HG03097 (cell line): Measurements from ENCODE around the gene TMEM86B.
"Not testable (repeated sequence)": the region's sequence is repeated elsewhere in the genome, so short reads cannot be mapped to it uniquely, and the experiment has no call there.

ENCODE experiments used
- ATAC-seq: cut with Tn5 transposase; IDR thresholded peaks from one replicate; pipeline ENCODE4 v1.9.1; 2021; ENCODE audit not compliant: unreplicated experiment, low FRiP score

The TMEM86B gene

GRCh38 chr19:55242517-55242916 is 14.0 kb upstream of the TMEM86B start:
- ATAC-seq: no peak

DNA sequence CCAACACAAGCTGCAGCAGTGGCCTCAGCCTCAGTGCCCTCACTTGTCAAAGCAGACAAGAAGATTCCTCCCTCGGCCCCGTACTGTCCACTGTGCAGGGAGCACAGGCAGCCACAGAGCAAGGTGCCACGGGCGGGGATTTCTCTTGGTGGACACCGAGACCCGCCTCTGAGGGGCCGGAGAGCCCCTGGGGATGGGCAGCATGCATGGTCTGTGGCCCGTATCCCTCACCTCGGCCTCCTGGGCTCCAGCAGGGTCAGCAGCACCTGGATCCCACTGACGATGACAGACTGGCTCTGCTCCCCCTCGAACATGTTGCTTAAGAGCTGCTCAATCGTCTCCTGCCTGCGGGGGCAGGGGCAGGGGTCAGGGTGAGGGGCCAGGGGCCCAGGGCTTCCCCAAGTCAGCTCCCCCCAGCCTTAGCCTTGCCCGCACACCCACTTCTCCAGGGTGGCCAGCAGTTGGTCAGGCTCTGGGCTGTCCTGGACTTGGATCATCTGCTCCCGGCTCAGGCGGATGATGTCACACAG is 13.4 kb upstream of the TMEM86B start:
- no peak for ATAC-seq

- ATAC-seq: no peak
Measured at GRCh38 chr19:55241143-55241934, 12.8 kb upstream of the TMEM86B start.

GRCh38 chr19:55240713-55241020 is 12.1 kb upstream of the TMEM86B start:
- ATAC-seq: no peak

- ATAC-seq: no peak
Measured at GRCh38 chr19:55239004-55239403, 10.4 kb upstream of the TMEM86B start.

DNA sequence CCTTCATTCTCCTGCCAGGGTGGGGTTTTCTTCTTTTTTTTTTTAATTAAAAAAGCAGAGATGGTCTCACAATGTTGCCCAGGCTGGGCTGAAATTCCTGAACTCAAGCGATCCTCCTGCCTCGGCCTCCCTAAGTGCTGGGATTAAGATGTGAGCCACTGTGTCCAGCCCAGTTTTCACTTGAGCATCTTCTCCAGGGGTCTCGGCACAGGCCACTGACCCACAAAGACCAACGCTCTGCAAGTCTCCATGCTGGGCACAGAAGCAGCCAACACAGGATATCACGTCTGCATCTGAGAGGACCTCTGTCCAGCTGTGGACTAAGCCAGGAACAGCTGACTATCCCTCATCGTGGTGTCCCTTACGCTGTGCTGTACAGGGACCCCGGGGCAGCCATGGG is 9.5 kb upstream of the TMEM86B start:
- no peak for ATAC-seq

GRCh38 chr19:55232986-55233385 is 4.4 kb upstream of the TMEM86B start:
- no peak for ATAC-seq

DNA sequence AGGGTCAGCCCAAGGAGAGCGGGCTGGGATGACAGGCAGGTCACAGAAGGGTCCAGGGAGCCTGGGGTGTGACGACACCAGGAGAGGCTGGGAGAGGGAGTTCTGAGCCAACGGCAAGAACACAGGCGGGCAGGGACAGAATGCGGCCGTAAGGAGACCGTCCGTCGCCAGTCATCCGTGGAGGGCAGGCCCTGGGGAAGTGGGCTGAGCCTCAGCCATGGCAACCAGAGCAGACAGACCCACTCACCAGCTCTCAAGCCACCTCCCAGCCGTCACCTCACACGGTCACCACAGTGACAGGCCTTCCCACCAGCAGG is 3.7 kb upstream of the TMEM86B start:
- ATAC-seq: no peak

DNA sequence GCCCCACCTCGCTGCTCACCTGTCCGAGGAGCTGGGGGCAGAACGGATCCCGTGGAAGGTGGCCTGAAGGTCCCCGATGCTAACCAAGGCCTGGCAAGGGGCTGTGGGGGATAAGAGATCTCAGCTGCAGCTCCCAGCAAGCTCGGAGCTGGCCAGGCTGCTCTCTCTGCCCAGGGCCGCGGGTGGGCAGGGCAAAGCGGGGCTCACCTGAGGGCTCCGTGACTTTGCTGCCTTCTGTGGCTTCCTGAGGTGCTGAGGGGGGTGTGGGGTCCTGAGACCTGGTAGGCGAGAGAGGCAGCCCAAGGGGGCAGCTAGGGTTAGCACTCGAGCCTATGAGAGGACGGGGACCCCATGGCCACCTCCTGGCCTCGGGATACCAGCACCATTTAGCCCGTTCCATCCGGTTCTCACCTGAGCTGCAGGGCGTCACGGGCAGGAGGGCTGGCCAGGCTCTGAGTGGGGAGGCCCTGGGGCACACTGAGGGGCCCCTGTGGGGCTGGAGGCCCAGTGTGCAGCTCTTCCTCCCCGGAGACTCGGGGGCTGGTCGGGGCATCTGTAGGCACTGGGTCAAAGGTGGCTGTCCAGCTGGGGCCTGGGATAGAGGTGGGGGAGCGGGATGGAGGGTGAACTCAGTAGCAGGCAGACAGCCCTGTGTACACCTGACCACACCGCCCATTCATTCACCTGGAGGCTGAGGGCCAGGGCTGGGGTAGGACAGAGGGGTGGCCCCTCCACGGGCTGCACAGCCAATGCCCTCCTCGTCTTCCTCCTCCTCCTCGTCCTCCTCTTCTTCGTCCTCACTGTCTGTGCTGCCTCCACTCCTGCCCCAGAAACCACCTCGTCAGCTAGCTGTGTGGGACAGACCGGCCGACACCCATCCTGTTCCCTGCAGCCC is 3.1 kb upstream of the TMEM86B start:
- ATAC-seq: no peak

DNA sequence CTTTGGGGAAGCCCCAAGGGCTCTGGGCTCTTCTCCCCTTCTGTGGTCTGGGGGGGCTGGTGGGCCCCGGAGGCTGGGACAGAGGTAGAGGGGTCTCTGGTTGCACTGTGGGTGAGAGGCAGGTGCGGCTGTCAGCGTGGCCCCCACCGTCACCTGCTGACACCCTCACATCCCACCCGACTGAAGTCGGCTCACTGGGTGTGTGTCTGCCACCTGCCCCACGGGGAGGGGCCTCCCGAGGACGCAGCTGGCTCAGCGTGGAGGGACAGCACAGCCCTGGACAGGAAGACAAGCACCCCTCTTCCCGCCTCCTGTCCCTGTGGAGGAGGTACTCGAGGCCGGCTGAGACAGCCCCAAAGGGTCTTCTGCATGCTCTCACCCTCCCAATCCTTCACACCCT is 2.2 kb upstream of the TMEM86B start:
- no peak for ATAC-seq

DNA sequence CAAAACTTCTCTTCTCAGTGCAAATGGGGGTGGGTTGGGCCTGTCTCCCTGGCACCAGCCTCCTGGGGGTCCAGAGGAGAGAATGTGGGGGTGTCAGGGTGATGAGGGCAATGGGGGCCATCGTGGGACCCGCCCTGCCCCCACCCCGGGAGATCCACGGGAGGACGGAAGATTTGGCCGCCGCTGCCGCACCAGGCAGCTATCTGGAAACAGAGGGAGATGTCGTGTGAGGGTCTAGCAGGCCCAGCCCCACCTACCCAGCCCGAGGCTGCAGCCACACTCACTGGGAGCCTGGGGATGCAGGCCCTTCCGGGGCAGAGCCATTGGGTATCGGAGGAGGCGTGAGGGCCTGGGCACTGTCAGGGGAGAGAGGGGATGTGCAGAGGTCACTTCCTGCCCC is 1.8 kb upstream of the TMEM86B start:
- ATAC-seq: no peak

DNA sequence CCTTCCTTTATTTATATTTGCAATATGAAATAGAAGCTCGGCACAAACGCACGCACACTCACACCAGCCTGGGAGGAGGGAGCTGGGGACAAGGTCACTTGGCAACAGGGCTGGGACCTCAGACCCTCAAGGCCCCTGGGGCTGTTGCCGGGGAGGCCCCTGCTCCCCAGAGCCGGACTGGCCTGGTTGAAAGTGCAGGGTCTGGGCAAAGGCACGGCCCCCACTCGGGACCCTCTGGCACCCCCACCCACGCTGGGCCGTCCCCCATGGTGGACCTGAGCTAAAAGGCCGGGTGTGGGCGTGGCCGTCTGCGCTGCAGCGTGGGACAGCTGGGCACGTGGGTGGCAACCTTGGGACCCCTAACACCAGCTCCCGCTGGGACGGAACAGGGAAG is 1.2 kb upstream of the TMEM86B start:
- ATAC-seq: no peak

DNA sequence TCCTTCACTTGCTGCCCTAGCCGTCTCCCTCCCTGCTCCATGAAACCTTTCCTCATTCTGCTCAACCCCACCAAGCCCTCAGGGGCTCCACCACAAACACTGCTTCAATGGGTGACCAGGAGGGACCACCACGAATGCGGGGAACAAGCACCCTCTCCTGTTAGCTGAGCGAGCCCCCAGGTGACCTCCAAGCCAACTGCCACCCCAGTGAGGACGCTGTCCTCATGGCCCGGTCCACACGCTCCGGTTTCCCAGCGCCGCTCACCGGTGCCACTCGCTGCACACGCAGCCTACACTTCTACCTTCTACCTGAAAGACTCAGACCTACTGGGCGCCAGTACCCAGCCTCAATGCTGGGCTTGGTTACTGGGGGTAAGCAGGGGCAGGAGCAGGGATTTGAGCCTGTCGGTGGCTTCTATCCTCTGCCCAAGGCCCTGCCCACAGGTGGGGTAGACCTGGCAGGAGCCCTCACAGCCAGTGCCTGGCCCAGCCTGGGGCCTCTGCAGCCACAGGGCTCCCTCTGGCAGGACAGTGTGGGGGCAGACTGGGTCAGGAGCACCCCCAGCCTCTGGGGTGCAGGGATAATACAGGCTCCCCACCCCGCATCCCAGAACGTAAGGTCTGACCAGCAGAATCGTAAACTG is 704 bp upstream of the TMEM86B start:
- ATAC-seq: no peak

DNA sequence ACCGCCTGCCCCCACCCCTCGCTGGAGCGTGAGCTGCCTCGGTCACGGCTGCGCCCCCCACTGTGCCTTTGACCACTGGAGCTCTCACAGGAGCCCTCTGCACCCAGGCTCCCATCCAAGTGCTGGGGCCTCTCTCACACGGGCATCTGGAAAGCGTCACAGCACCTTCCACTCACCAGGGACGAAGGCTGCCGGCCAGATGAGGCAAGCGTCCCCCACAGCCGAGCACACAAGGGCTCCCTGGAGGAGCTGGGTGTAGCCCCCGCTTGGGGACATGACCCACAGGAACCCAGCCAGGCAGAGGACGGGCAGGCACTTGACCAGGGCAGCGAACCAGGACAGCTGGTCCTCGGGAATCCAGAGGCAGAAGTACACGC is 560 bp downstream of the TMEM86B start:
- no peak for ATAC-seq

DNA sequence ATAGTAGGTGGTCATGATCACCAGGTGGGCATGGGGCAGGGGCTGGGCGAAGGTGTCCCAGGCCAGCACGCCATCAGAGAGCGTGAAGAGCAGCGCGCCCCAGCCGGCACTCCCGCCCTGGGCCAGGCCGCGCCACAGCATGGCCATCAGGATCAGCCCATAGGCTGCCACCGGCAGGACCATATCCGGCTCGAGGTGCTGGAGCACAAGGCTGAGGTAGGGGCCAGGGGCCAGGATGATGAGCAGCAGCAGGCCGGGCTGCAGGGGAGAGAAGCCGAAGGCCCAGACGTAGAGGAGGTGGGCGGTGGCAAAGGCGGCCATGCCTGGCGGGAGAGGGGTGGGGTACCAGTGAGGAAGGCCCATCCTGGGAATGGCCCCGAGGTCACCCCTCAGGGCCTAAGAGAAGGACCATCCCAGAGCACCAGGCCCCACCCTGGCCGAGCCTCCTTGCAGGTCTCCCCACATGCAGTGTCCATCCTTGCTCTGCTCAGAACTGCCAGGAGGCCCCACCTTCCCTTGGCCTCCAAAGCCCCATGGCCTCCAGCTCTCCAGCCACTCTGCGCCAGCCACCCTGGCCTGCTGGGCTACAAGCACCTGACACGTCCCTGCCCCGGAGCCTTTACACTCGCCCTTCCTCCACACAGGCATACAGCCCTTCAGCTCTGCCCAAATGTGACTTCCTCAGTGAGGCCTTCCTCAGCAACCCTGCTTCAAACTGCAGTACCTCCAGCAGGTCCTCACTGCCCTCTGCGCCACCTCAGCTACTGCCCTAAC is 1.1 kb downstream of the TMEM86B start:
- no peak for ATAC-seq

GRCh38 chr19:55226788-55227187 is 1.8 kb downstream of the TMEM86B start:
- no peak for ATAC-seq

DNA sequence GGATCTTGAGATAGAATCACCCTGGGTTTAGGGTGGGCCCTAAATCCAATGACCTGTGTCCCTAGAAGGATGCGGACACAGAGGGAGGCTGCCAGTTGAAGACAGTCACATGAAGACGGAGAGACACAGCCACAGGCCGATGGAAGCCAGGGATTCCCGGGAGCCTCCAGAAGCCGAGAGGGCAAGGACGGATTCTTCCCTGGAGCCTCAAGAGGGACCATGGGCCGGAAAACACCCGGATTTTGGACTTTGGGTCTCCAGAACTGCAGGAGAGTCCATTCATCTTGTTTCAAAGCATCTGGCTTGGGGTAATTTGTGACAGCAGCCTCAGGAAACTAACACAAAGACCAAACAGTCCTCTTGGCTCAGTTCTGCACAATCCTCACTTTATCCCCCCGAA is 2.3 kb downstream of the TMEM86B start:
- no peak for ATAC-seq

- no peak for ATAC-seq
Measured at GRCh38 chr19:55225415-55225958, 3.1 kb downstream of the TMEM86B start.

DNA sequence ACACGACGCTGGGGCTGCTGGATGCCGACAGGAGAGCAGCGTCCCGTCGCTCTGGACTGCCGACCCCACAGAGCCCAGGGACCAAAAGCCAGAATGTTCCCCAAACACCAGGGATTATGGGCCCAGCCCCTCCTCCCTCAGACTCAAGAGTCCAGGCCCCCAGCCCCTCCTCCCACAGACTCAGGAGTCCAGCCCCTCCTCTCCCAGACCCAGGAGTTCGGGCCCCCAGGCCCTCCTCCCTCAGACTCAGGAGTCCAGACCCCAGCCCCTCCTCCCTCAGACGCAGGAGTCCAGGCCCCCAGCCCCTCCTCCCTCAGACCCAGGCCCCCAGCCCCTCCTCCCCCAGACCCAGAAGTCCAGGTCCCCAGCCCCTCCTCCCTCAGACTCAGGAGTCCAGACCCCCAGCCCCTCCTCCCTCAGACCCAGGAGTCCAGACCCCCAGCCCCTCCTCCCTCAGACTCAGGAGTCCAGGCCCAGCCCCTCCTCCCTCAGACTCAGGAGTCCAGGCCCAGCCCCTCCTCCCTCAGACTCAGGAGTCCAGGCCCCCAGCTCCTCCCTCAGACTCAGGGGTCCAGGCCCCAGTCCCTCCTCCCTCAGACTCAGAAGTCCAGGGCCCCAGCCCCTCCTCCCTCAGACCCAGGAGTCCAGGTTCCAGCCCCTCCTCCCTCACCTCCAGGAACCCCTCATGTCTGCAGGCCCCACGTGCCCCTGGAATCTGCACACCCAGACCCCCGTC is 3.7 kb downstream of the TMEM86B start:
- ATAC-seq: not testable (repeated sequence)
